ENCODE results near the gene RXFP2.

DNA sequence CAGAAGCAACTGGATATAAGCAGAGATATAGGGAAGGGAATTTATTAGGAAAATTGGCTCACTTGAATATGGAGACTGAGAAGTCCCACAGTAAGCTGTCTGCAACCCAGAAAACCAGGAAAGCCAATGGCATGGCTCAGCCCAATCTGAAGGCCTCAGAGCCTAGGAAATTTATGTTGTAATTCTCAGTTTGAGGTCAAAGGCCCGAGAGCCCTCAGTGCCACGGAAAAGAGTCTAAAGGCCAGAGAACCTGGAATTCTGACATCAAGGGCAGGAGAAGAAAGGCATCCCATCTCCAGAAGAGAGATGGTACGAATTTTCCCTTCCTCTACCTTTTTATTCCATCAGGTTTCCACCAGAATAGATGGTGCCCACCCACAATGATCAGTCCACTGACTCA is 20.1 kb upstream of the RXFP2 start:
- TF ChIP-seq, protein P1, sequence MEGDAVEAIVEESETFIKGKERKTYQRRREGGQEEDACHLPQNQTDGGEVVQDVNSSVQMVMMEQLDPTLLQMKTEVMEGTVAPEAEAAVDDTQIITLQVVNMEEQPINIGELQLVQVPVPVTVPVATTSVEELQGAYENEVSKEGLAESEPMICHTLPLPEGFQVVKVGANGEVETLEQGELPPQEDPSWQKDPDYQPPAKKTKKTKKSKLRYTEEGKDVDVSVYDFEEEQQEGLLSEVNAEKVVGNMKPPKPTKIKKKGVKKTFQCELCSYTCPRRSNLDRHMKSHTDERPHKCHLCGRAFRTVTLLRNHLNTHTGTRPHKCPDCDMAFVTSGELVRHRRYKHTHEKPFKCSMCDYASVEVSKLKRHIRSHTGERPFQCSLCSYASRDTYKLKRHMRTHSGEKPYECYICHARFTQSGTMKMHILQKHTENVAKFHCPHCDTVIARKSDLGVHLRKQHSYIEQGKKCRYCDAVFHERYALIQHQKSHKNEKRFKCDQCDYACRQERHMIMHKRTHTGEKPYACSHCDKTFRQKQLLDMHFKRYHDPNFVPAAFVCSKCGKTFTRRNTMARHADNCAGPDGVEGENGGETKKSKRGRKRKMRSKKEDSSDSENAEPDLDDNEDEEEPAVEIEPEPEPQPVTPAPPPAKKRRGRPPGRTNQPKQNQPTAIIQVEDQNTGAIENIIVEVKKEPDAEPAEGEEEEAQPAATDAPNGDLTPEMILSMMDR (IDR thresholded peaks at IDR 0.05; ENCODE audit: borderline replicate concordance, extremely low read depth, low read length, poor library complexity, severe bottlenecking): no peak
- TF ChIP-seq EZH2 (IDR thresholded peaks at IDR 0.05; ENCODE audit: borderline replicate concordance, low read depth, low read length, severe bottlenecking): no peak

Measured in DND-41 (cell line).